Measurements from ENCODE around the gene PIH1D1.

Gene PIH1D1

GRCh38 chr19:49470615-49470978 is 19.0 kb upstream of the PIH1D1 start:
- no peak overlapping the region for H3K4me3 ChIP-seq (ENCODE audit: low read depth, low read length)
- TF ChIP-seq CTCF (IDR thresholded peaks at IDR 0.05; ENCODE audit: borderline replicate concordance, insufficient read depth, low read depth, low read length) = no peak

DNA sequence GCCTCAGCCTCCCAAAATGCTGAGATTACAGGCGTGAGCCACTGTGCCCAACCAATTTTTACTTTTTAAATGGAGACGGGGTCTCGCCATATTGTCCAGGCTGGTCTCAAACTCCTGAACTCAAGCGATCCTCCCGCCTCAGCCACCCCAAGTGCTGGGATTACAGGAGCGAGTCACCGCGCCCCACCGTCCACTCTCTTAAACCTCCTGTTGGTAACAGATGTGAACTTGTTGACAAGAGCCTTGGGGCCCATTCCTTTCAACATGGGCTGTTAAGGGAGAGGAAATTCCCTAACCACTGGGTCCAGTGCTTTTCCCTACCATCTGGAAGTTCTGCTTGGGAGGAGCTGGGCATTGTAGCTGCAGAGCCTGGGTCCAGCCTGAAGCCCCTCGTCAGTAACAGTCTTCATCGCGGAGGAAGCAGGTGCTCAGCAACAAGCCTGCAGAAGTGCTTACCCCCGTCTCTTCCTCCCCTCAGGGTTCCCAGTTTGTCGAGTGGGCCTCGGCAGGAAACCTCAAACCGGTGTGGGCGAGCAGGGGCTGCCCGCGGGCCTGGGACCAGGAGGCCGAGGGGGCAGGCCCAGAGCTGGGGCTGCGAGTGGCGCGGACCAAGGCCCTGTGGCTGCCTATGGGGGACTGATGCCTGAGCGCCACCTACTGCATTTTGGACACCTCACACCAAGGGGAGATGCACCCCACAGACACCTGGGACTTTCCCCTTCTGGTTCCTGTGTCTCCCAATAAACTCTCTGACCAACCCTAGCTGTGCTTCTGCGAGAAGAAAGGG is 18.4 kb upstream of the PIH1D1 start:
- H3K4me3 ChIP-seq (ENCODE audit: low read depth, low read length) = no peak overlapping the region
- peak; percentile 83 for TF ChIP-seq CTCF (IDR thresholded peaks at IDR 0.05; ENCODE audit: borderline replicate concordance, insufficient read depth, low read depth, low read length)

DNA sequence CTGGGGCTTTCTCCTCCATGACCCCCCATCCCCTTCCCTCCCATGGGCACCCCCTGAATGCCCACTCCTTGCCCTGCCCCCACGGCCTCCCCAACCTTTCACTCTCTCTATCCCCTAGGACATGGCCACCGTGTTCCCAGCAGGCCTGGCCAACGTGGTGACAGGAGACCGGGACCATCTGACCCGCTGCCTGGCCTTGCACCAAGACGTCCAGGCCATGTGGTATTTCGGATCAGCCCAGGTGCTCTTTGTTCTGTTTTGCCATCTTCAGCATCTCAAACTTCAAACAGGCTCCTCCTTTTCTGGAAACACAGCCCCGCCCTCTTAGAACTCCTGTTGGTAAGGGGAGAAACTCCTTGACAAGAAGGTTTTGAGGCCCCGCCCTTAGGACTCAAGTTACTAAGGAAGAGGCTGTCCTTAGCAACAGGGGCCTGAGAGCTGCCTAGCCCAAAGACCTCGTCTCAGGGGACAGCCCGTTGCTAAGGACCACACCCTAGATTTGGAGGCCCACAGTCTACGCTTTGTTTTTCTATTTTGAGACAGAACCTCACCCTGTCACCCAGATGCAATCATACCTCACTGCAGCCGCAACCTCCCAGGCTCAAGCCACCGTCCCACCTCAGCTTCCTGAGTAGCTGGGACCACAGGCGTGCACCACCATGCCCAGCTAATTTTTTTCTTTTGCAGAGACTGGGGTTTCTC is 17.3 kb upstream of the PIH1D1 start:
- no peak for TF ChIP-seq CTCF (IDR thresholded peaks at IDR 0.05; ENCODE audit: borderline replicate concordance, insufficient read depth, low read depth, low read length)
- no peak overlapping the region for H3K4me3 ChIP-seq (ENCODE audit: low read depth, low read length)

- no peak overlapping the region for H3K4me3 ChIP-seq (ENCODE audit: low read depth, low read length)
- no peak for TF ChIP-seq CTCF (IDR thresholded peaks at IDR 0.05; ENCODE audit: borderline replicate concordance, insufficient read depth, low read depth, low read length)
Measured at GRCh38 chr19:49468199-49468598, 16.6 kb upstream of the PIH1D1 start.

- no peak for TF ChIP-seq CTCF (IDR thresholded peaks at IDR 0.05; ENCODE audit: borderline replicate concordance, insufficient read depth, low read depth, low read length)
- no peak overlapping the region for H3K4me3 ChIP-seq (ENCODE audit: low read depth, low read length)
Measured at GRCh38 chr19:49465371-49465770, 13.8 kb upstream of the PIH1D1 start.

DNA sequence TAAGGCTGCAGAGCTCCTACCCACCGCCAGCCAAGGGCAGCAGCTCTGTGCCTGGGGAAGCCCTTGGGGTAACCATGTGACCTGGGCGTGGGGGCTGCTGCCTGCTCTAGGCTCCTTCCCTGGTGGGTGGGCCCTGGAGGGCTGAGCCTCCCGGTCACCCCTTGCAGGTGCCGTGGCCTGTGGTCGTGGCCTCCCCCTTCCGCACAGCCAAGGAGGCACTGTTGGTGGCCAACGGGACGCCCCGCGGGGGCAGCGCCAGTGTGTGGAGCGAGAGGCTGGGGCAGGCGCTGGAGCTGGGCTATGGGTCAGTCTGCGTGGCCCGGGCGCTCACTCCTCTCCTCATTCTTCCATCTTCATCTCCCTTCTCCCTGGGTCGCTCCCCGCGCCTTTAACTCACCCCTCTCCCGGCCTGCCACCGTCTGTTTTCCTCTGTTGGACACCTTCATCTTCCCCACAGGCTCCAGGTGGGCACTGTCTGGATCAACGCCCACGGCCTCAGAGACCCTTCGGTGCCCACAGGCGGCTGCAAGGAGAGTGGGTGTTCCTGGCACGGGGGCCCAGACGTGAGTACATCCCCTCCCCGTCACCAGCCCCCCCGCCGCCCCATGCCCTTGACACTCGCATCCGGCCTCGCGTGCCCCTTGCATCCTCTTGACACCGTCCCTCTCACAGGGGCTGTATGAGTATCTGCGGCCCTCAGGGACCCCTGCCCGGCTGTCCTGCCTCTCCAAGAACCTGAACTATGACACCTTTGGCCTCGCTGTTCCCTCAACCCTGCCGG is 12.5 kb upstream of the PIH1D1 start:
- no peak overlapping the region for H3K4me3 ChIP-seq (ENCODE audit: low read depth, low read length)
- TF ChIP-seq CTCF (IDR thresholded peaks at IDR 0.05; ENCODE audit: borderline replicate concordance, insufficient read depth, low read depth, low read length) = no peak

Data from GM12875 (cell line).